ENCODE measurements around the gene KLK7.

KLK7 gene

GRCh38 chr19:50932018-50932689 is 51.6 kb downstream of the KLK7 start:
- DNase-seq (ENCODE audit: low read depth): no peak

- no peak for DNase-seq (ENCODE audit: low read depth)
Measured at GRCh38 chr19:50931023-50931422, 52.7 kb downstream of the KLK7 start.

- DNase-seq (ENCODE audit: low read depth): no peak
Measured at GRCh38 chr19:50928831-50929230, 54.9 kb downstream of the KLK7 start.

Measured in HS-27A (cell line).